Hematopoietic multipotent progenitor cell treated with erythropoietin and hydrocortisone succinate and interleukin-3 and kit ligand, for 15 days (in vitro differentiated cells): ENCODE measurements around the gene ABLIM2.
A peak's percentile ranks its signal among the peaks of the same experiment; 100 is the strongest.
"Not testable (repeated sequence)": the region's sequence is repeated elsewhere in the genome, so short reads cannot be mapped to it uniquely, and the experiment has no call there.

Experiments used
- DNase-seq: peaks from one replicate; pipeline ENCODE4 v3.0.0-alpha.2; 2015; ENCODE audit warnings: low spot score

The ABLIM2 gene

DNA sequence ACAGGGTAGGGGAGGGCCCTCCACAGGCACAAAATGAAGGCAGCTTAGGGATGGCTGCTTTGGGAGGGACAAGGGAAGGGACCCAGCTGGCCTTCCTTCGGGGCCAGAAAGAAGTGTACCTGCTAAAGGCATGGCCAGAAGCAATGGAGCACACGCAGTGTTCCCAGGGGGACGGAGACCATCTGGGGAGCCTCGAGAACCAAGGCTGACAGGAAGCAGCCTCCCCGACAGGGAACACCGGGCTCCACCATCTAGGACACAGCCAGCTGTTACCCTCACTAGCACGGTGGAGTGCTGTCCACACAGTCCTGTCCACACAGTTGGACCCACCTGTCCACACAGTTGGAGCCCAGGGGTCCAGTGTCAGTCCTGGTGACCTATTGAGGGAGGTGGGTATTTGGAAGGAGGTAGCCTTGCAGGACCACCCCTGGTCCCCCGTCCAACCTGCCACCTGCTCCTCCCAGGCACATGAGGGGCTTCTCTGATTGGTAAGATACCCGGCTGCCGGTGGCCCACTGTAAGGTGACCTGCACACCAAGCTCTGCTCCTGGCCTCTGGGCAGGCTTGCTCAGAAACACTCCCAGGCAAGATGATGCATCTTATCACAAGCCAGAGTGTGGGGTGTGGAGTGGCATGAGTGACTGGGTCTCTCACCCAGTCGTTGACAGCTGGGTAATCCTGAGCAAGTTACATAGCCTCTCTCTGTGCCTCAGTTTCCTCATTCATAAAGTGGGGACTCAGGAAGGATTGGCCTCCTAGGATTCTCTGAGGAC is 198.4 kb downstream of the ABLIM2 start:
- no peak for DNase-seq

DNA sequence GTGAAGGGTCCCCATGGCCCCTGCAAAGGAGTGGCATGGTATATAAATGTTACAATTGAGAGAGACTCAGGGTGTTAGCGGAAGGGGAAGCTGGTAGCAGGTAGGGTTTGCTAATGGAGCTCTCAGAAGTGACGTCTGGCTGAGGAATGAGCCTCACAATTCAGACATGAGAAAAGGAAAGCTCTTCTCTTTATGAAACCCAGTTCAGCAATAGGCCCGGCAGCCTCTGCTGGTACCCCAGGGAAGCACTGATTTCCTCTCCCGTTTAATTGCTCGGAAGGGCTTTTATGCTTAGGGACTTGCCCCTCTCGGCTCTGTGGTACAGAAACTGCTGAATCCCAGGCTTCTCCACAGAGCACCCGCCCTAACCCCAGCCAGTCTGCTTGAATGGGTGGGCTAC is 199.5 kb downstream of the ABLIM2 start:
- no peak for DNase-seq

DNA sequence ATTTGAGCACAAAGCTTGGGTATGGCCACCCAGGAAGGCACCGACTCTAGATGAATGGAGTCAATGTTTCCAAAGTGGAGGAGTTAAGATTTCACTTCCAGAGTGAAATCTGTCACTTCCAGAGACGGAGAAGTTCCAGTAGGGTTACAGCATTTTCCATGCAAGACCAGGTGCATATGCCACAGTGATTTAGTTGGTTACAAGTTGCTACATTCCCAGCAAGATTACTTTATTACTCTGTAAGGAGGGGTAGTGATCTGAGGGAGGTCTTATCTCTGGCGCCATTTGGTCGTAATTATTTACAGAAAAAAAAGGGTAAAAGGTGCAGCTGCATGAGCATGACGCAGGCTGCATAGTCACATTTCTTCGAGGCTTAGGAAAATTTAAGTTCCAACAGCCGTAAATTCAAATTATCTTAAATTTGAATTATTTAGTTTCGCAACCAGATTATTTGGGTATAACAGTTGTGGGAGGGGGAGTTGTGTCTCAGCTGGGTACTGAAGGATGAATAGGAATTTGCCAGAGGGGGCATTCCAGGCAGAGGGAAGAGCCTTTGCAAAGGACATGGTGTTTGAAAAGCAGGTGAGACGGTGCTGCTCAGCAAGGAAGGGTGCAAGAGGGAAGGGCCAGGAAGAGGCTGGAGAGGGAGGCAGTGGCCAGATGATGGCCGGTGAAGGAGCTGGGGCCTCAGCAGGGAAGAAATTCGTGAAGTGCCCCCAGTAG is 201.5 kb downstream of the ABLIM2 start:
- no peak for DNase-seq

DNA sequence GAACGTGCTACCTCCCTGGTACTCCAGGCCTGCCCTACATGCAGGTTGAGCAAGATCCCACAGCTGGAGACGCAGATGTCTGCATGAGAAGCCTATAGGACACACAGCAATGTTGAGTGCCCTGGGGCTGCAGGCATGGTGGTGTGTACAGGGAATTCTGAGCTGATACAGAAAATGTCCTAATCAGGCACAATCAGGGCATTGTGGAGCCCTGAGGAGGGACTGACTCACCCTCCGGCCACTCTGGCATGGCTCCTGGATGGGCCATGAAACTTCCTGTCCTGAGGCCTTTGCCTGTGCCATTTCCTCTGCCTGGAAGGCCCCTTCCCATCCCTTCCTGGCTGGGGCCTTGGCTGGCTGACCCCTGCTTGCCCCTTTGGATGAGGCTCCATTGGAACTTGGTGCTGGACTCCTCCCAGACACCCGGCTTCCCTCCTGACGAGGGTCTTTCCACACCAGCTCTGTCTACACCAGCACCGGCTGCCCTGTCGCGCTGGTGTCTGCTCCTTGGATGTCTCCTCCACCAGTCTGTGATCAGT is 202.3 kb downstream of the ABLIM2 start:
- DNase-seq: no peak

DNA sequence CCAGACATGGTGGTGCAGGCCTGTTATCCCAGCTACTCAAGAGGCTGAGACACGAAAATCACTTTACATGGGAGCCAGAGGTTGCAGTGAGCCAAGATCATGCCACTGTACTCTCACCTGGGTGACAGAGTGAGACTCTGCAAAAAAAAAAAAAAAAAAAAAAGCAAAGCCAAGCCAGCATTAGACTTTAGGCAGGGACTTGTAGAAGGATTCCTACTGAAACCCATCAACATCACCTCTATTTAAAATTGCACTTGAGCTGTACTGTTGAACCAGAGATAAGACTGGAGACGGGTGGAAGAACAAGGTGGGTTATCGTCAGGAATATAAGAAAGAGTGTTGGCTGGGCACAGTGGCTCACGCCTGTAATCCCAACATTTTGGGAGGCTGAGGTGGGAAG is 203.2 kb downstream of the ABLIM2 start:
- DNase-seq: no peak

DNA sequence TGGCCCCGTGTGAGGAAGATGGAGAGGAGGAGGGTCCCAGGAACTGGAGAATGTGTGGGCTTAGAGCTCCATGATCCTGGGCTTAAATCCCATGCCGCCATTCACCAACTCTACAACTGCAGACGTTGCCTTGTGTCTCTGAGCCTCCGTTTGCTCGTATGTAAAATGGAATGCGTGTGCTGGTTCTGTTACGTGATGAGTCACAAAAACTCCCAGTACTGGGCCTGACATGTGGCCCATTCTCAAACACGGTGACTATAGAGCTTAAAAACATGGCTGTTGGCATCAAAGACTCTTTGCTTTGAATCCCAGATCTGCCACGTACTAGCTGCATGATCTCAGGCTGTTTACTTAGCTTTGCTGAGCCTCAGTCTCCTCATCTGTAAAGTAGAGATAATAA is 206.0 kb downstream of the ABLIM2 start:
- no peak for DNase-seq

DNA sequence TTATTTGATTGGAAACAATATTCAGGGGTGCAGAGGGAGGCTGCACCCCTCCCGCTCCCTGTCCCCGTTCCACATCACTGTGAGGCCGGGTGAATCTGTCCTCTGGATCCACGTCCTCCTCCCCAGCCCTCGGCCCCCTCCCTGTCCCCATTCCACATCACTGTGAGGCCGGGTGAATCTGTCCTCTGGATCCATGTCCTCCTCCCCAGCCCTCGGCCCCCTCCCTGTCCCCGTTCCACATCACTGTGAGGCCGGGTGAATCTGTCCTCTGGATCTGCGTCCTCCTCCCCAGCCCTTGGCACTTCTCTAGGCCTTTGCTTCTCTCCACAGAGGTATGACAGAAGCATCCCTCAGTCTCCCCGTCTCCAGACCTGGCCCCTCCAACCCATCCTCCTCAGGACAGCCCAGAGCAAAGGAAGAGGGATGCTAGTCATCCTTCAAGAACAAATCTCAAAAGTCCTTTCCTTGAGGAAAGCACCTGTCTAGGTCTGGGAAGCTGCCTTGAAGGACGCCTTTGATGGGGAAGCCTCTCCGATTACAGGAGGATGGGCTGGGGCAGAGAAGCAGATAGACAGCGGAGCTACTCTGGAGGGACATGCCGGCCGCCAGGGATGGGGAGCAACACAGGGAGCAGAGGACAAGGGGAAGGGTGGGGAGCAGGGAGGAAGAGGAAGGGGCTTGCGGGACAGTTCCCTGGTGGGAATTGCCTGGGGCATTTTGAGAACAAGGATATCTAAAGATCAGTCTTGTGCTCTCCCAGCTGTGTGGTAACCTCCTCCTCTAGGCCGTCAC is 208.1 kb downstream of the ABLIM2 start:
- no peak for DNase-seq

DNA sequence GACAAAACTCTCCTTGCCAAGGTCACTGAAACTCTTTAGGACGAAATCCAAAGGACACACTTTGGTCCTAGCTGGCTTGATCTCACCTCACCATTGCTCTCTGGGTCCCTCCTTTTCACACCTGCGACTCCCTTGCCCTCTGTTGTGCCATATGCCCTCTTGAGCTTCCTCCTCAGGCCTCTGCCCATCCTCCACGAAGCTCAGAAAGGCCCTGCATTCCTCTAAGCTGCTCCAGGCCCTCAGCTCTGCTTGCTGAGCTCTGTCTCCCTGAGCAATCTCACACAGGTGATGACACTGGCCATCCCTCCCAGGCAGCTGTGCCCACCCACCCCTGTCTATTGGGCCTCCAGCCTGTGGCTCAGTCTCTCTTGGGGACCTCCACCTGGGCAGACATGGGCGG is 208.9 kb downstream of the ABLIM2 start:
- no peak for DNase-seq

DNA sequence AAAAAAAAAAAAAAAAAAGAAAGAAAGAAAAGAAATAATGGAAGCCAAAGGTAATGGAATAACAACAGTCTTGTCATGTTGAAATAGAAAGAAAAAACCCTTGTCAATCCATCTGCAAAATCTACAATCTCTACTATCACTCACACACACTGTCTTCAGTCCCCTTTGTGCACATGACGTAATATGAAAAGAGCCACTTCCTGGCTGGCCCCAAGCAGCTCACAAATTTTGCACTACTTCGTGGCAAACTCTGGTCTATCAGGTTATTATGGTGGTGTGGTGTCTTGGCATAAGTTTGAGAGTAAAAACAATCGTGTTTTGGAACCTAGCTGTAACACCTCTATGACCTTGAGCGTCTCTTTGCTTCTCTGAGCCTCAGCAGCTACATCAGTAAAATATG is 210.7 kb downstream of the ABLIM2 start:
- no peak for DNase-seq

DNA sequence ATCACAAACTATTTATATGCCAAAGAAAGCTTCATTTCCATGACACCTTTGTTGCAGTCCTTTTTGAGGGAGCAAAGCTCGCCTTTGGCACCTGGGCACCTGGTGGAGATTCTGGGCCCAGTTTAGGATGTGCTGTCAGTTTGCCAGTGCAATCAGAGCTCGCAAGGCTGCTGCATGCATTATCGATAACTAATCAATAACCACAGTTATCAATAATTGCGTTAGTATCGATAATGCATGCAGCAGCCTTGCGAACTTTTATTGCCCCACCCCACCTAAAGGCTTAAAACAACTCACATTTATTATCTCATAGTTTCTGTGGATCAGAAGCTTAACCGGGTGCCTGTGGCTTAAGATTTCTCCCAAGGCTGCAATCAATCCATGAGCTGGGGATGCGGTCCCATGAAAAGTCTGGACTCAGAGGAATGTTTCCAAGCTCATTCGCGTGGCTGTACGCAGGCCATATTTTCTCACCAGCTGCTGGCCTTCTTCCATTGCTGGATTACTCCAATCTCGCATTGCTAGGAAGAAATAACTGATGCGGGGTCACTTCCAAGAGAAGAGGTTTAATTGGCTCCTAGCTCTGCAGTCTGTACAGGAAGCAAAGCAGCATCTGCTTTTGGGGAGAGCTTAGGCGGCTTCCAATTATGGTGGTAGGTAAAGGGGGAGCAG is 212.8 kb downstream of the ABLIM2 start:
- no peak for DNase-seq

DNA sequence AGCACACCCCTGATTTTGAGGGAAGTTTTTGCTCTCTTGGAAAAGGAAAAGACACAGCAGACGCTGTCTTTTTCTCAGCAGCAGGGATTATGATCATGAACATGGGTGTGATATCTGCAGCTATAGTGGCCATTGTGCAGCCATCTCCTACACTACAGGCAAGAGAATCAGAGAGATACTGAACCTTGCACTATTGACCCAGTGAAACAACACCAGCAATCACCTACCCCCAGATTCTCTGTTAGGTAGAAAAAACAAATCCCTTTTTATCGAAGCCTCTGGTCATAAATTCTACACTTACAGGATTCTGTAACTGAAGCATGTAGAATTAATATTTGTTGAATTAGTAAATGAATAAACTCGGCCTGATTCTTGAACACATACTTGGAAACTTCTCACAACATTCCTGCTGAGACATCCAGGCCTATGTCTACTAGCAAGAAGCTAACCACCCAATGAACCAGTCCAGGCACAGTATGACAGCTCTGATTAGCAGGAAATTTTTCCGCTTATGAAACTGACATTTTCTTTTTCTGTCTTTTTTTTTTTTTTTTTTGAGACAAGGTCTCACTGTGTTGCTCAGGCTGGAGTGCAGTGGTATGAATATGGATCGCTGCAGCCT is 213.9 kb downstream of the ABLIM2 start:
- no peak for DNase-seq

DNA sequence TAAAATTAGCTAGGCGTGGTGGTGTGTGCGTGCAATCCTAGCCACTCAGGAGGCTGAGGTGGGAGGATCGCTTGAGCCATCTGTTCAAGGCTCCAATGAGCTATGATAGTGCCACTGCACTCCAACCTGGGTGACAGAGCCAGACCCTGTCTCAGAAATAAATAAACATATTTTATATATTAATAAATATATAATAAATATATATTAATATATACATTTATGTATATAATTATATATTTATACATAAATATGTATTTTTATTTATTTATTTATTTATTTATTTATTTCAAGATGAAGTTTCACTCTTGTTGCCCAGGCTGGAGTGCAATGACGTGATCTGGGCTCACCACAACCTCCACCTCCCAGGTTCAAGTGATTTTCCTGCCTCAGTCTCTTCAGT is 214.9 kb downstream of the ABLIM2 start:
- DNase-seq: not testable (repeated sequence)

DNA sequence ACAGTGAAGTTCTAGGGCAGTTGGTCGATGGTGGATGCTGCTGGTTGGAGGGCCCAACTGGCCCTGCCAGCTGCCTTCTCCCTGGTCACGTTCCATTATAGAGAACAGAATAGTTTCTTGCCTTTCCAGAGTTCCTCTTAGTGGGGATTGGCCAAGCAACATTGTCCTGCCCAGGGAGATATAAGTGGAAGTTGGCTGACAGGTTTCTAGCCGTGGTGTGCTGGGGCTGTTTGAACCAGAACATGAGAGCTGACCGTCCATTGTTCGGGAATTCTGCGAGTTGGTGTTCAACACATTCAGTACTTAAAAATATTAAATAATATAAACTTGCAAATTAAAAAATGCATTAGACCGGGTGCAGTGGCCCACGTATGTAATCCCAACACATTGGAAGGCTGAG is 215.4 kb downstream of the ABLIM2 start:
- DNase-seq: no peak

DNA sequence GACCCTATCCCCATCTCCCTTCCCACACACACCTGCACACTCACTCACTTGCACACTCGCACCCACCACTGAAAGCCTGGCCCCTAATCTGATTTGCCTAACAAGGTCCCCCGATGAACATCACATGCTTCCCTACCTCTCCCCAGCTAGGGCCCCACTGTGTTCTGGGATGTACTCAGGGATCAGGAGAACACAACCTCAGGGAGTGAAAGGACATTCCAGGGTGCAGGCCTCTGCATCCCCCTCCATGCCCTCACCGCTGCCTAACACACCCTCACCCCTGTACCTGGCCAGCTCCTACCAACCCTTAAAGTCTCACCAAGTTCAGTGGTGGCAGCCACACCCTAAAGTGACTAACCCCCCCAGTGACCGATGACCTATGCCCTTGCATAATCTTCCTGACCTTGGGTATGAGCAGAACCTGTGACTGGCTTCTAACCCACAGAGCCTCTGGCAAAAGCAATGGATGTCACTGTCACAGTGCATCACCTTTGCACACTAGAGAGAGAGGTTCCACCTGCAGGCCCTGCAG is 216.6 kb downstream of the ABLIM2 start:
- no peak for DNase-seq

DNA sequence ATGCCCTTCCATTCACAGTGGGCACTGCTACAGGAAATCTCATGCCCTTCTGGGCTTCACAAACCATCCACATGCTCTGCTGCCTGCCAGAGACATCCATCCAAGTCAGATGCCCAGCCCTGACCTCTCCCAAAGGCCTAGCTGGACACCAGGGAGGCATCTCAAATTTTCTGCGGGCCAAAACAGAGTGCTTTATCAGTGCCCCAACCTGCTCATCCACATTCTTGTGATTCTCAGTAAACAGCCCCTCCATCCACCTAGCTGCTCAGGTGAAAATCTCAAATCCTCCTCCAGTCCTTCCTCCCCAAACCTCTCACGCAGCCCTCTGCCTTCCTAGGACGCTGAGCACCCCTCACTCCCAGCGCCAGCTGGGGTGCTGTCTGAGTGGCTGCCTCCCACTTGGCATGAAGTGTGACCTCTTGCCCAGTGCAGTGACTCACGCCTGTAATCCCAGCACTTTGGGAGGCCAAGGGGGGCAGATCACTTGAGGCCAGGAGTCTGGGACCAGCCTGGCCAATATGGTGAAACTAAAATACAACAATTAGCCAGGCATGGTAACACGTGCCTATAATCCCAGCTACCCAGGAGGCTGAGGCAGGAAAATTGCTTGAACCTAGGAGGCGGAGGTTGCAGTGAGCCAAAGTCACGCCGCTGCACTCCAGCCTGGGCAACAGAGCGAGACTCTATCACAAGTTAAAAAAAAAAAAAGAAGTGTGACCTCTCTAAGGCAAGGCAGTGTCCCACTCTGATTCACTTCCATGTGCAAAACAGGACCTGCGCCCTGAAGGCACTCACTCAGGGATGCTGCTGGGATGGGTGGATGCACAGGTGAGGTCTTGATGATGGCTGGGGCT is 217.3 kb downstream of the ABLIM2 start:
- no peak for DNase-seq

DNA sequence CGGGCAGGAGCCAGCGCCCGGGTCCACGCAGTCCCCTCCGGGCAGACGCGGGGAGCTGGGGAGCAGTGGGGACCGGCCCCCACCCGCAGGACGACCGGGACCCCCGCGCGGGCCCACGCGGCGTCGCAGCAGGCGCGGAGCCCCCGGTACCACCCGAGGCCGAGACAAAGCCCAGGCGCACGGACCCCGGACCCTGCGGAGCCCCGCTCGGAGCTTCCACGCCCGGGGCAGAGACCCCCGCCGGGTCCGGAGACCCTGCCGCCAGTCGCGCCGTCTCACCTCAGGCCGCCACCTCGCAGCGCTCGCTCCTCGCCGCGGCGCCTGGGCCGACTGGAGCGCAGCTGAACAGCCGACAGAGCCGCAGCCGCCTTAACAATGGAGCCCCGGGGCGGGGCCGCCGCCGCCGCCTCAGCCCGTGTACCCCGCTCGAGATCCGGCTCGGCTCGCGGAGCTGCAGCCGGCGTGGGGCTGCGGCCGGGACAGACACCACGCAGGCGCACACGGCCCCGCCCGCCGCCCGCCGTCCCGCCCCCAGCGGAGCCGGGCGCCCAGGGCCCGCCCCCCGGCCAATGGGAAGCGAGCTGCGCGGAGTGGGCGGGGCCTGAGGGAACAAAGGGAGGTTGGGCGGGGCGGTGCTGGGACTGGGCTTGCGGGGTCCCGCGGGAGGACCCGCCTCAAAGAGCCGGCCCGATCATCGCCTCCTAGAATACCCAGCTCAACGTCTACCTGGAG is 219.1 kb downstream of the ABLIM2 start, which contains the start of gene AFAP1:
Gene AFAP1 (minus strand): TSS at position 485 of the 732 bp plus-strand sequence. CDS start 67,783 bp downstream, outside the sequence.
- DNase-seq: peak; percentile 50

DNA sequence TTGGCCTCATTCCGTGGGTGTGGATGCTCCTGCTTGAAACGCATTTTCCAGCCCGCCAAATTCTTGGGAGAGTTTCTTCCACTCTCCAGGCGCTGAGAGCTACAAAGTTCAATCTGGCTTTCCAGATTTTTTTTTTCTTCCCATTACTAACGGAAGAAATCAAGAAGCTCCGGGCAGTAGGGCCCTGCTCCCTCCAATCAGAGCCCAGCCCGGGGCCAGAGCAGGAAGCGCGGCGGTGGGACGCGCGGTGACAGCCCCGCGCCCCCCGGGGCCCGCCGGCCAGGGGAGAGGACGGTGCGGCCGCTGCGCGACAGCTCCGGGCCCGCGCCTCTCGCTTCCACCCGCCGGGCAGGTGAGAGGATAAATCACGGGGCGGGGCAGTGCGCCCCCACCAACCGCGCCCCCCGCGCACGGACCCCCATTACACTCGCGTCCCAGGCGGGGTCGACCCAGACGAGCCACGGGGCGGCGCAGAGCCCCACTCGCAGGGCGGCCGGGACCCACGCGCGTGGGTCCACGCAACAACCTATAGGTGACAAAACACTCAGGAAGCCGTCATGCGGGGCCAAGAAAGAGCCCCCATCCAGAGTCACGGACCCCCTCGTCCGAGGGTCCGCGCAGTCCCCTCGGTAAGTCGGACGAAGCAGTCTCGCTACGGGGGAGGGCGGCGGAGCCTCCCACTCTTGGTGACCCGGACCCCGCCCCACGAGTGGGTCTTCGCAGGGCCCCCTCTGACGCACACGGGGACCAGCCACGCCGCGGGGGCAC is 219.8 kb downstream of the ABLIM2 start:
- no peak for DNase-seq

DNA sequence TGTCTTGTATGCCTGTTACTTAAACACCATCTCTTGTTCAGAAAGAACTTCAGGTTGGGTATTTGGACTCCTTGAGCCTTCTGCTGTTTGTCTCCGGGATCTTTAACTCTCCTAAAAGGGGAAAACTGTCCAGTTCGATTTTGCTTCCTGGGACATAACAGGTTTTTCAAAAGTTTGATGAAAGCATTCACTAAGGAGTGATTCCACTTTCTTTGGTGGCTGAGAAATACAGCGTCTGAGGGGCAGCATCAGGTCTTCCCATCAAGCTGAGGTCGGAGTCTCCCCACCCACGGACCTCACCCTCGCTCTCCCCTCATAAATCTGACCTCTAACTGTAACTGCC is 220.4 kb downstream of the ABLIM2 start:
- no peak for DNase-seq

DNA sequence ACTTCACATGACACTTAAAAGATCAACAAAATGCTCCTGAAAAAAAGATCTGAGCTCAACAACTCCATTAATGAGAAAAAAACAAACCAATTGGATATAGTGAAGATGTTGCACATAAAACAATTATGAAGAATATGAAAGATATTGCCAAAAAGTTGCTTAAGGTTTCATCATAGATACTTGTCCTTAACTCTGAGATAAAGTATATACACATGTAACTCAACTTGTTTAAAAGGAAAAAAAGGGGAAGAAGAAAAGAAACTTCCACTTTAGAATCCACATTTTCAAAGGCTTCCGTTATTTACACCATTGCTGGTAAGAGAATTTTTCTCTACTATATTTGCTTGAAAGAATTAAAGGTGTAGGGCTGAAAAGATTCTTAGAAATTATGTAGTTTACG is 221.6 kb downstream of the ABLIM2 start:
- no peak for DNase-seq
